Activated naive CD4-positive, alpha-beta T cell (primary cell): ENCODE measurements around the gene SH2D7.

Experiments used
- DNase-seq, 4 experiments: peaks; one replicate each; lab custom pipeline; 2025; lab: John Stamatoyannopoulos, UW

SH2D7 gene

GRCh38 chr15:78079298-78080087 lies 12.9 kb upstream of the SH2D7 start:
- DNase-seq: no peak

- DNase-seq: no peak
These were observed 12.3 kb upstream of the SH2D7 start for GRCh38 chr15:78080088-78080460.

GRCh38 chr15:78082106-78082742 lies 10.1 kb upstream of the SH2D7 start:
- no peak for DNase-seq

GRCh38 chr15:78082743-78083110 lies 9.6 kb upstream of the SH2D7 start:
- no peak for DNase-seq

GRCh38 chr15:78083186-78083585 lies 9.2 kb upstream of the SH2D7 start:
- DNase-seq: no peak

- no peak for DNase-seq
These were observed 8.5 kb upstream of the SH2D7 start for GRCh38 chr15:78083687-78084448.

- DNase-seq: no peak
These were observed 8.0 kb upstream of the SH2D7 start for GRCh38 chr15:78084449-78084750.

- no peak for DNase-seq
These were observed 6.4 kb upstream of the SH2D7 start for GRCh38 chr15:78085928-78086327.

GRCh38 chr15:78087951-78088772 lies 4.2 kb upstream of the SH2D7 start:
- no peak for DNase-seq

GRCh38 chr15:78088773-78089080 lies 3.6 kb upstream of the SH2D7 start:
- no peak for DNase-seq

GRCh38 chr15:78090422-78091063 lies 1.8 kb upstream of the SH2D7 start:
- no peak for DNase-seq

- DNase-seq: no peak
These were observed 1.1 kb downstream of the SH2D7 start for GRCh38 chr15:78093242-78094020.

GRCh38 chr15:78097667-78098066 lies 5.3 kb downstream of the SH2D7 start:
- no peak for DNase-seq

GRCh38 chr15:78098131-78098755 lies 5.9 kb downstream of the SH2D7 start:
- DNase-seq: no peak

GRCh38 chr15:78100886-78101285 lies 8.5 kb downstream of the SH2D7 start:
- DNase-seq: no peak

GRCh38 chr15:78101423-78102105 lies 9.2 kb downstream of the SH2D7 start:
- no peak for DNase-seq

- no peak for DNase-seq
These were observed 9.8 kb downstream of the SH2D7 start for GRCh38 chr15:78102211-78102610.

- no peak for DNase-seq
These were observed 10.4 kb downstream of the SH2D7 start for GRCh38 chr15:78102741-78103140.

- peak in 2 of 4 experiments; percentile 22 to 26 for DNase-seq
These were observed 11.2 kb downstream of the SH2D7 start for GRCh38 chr15:78103406-78104118.

- DNase-seq: no peak
These were observed 11.7 kb downstream of the SH2D7 start for GRCh38 chr15:78104119-78104479.
